ENCODE measurements around the gene DDX56.

DNA sequence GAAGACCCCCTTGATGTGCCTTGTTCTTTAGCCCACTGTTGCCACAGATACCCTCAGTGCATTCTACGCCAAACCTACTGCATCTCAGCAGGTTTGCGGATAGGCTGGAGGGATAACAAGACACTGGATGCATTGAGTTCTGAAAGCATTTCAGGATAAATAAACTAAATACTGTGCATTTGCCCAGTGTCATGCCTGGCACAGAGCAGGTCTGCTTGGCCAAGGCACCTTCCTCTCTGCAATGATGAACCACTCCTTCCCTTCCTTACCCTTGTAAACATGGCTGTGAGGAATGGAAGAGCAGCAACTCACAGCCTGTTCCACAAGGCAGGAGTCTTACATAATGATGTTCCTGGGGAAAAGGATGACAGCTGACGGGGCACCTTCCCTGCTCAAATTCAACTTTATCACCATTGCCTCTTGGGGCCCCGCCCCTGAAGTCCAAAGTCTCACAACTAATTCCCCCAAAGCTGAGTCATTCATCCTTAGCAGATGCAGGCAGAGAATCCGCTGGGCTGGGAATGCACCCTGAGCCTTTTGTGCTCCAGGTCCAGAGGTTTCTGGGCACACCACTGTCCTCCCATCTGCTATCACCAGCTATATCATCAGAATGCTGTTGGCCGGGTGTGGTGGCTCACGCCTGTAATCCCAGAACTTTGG is 11.6 kb downstream of the DDX56 start:
- no peak for TF ChIP-seq EP300 (IDR thresholded peaks at IDR 0.05)
- TF ChIP-seq POLR2A (IDR thresholded peaks at IDR 0.05) = no peak
- TF ChIP-seq, protein P1, sequence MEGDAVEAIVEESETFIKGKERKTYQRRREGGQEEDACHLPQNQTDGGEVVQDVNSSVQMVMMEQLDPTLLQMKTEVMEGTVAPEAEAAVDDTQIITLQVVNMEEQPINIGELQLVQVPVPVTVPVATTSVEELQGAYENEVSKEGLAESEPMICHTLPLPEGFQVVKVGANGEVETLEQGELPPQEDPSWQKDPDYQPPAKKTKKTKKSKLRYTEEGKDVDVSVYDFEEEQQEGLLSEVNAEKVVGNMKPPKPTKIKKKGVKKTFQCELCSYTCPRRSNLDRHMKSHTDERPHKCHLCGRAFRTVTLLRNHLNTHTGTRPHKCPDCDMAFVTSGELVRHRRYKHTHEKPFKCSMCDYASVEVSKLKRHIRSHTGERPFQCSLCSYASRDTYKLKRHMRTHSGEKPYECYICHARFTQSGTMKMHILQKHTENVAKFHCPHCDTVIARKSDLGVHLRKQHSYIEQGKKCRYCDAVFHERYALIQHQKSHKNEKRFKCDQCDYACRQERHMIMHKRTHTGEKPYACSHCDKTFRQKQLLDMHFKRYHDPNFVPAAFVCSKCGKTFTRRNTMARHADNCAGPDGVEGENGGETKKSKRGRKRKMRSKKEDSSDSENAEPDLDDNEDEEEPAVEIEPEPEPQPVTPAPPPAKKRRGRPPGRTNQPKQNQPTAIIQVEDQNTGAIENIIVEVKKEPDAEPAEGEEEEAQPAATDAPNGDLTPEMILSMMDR (IDR thresholded peaks at IDR 0.05) = no peak
- no peak for TF ChIP-seq POLR2AphosphoS5 (IDR thresholded peaks at IDR 0.05)
